Measurements from ENCODE around the gene APOL2.

GRCh38 chr22:36227396-36227795, 11.9 kb downstream of the APOL2 start:
- TF ChIP-seq CTCF (IDR thresholded peaks at IDR 0.05 in 2 of 3, conservative IDR thresholded peaks at IDR 0.05 in 1 of 3; ENCODE audit: borderline replicate concordance in 1 of 3, insufficient read depth in 1 of 3, low read depth in 2 of 3, low read length in 2 of 3) (no peak), POLR2A (IDR thresholded peaks at IDR 0.05; ENCODE audit: borderline replicate concordance, extremely low read depth, insufficient read depth, insufficient read length) (no peak), EZH2 (IDR thresholded peaks at IDR 0.05) (no peak), EZH2phosphoT487 (IDR thresholded peaks at IDR 0.05; ENCODE audit: borderline replicate concordance) (no peak), SP1 (IDR thresholded peaks at IDR 0.05; ENCODE audit: low read depth) (no peak), RAD21 (IDR thresholded peaks at IDR 0.05; ENCODE audit: low read depth) (no peak), REST (IDR thresholded peaks at IDR 0.05; ENCODE audit: low read depth) (no peak), EGR1 (IDR thresholded peaks at IDR 0.05; ENCODE audit: low read depth) (no peak), CEBPB (IDR thresholded peaks at IDR 0.05; ENCODE audit: low read depth) (no peak), POLR2AphosphoS5 (IDR thresholded peaks at IDR 0.05; ENCODE audit: low read depth, low read length) (no peak)

Data from HCT116 (cell line).